HG03442 (cell line): ENCODE measurements around the gene COPG2.

Experiments used
- ATAC-seq: cut with Tn5 transposase; IDR thresholded peaks from one replicate; pipeline ENCODE4 v1.9.1; 2021; ENCODE audit warnings: mild to moderate bottlenecking, moderate library complexity; ENCODE audit not compliant: unreplicated experiment

COPG2 gene

DNA sequence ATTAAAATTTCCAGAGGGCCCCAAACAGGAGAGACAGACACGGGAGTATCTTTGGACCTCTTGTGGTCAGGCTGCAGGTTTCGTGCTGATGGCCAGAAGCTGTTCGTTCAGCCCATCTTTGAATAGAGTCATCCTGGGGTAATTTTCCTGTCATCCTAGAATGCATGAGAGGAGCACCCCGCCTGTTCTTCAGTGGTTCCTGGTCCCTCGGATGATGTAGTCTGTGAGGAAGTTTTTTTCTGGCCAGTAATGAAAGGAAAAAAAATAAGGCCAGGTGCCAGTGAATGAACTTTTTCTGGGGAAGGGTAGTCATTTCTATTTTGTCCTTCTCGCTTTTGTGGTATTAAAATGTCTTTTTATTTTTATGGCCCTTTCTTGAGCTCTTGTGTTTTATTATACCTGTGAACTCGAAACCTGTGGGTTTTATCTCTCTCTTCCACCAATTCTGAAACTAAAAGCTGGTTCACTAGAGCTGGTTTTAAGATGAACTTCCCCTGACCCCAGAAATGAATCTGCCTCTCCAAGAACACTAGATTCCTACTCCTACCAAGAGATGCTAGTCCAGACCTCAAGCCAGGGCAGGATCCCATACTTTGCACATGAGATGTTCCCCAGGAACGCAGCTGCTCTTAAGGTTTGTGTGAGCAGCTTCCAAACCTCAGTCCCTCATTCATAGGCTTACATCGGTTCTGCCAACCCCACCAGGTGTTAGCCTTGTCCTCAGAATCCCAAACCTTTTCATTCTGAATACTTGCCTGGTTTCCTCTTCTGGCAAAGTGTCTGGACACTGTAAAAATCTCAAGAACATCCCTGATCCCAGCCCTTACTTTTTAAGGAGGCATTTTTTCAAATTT lies 192.0 kb downstream of the COPG2 start:
- ATAC-seq = peak; percentile 78

DNA sequence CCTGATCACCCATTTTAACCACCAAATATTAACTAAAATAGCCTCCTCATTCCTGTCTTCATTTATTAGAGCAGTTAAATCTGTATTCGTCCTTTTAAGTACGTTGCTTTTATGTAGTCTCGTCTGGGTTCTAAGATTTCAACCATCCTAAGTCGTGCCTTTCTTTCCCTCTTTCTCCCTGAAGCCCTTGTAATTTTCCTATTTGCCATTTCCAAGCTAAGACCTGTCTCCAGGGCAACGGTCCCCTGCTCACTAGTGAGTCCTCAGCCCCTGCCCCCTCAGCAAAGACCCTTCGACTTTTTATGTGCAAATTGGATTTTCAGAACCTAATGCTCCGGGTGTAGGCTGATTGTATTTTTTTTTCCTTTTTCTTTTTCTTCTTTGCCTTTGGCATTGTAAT lies 192.8 kb downstream of the COPG2 start:
- no peak for ATAC-seq

DNA sequence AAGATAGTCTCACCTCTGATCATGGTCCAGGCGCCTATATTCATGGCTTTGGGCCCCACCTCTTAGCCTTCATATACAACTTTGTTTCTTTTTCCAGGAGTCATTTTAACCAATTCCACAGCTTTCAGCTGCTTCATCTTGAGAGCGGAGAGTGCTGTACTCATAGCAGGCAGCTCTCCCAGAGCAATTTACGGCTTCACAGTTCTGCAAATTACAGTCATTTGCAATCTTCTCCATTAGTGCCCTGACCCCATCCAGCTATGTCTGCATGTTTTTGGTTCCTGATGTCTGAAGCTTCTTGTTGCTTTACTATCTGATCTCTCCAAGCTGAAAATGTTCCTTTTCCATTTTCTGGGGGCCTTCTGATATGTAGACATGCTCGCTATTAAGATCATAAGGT lies 194.7 kb downstream of the COPG2 start:
- no peak for ATAC-seq

DNA sequence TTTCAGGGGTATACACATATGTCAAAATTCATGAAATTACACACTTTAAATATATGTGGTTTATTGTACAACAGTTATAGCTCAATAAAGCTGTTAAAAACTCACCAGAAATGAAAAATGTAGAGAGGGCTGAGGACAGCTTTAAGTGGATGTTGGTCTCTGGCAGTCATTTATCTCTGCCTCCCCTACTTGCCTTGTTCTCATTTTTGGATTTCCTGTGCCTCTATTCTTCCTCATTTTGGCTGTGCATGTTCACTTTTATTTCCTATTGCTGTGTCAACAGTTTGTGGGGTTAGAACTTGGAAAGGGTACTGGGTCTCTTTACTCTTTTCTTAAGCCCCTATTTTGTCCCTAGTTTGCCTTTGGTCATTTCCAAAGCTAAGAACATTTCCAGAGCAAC lies 195.3 kb downstream of the COPG2 start:
- no peak for ATAC-seq

DNA sequence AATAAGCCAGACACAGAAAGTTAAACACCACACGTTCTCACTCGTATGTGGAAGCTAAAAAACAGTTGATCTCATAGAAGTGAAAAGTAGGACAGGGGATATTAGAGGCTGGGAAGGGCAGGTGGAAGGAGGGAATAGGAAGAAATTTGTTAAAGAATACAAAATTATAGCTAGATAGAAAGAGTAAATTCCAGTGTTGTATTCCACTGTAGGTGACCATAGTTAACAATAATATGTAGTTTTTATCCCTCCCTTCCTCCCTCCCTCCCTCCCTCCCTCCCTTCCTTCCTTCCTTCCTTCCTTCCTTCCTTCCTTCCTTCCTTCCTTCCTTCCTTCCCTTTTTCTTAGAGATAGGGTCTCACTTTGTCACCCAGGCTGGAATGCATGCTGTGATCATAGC lies 196.6 kb downstream of the COPG2 start:
- ATAC-seq = no peak

DNA sequence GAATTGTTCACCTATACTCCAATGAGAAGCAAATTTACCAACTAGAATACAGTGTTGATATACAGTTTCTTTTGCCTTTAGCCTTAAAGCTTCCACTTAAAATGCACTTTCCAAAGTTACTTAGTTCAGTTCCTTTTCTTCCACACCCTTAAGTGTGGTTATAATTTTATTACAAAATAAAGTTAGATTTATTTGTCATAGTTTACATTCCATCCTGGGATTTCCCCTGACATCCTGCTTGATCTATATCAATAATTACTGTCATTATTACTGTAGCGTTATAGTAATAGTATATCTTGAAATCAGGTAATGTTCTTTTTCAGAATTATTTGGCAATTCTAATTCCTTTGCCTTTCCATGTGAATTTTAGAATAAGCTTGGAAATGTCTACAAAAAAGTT lies 199.9 kb downstream of the COPG2 start:
- ATAC-seq = no peak

DNA sequence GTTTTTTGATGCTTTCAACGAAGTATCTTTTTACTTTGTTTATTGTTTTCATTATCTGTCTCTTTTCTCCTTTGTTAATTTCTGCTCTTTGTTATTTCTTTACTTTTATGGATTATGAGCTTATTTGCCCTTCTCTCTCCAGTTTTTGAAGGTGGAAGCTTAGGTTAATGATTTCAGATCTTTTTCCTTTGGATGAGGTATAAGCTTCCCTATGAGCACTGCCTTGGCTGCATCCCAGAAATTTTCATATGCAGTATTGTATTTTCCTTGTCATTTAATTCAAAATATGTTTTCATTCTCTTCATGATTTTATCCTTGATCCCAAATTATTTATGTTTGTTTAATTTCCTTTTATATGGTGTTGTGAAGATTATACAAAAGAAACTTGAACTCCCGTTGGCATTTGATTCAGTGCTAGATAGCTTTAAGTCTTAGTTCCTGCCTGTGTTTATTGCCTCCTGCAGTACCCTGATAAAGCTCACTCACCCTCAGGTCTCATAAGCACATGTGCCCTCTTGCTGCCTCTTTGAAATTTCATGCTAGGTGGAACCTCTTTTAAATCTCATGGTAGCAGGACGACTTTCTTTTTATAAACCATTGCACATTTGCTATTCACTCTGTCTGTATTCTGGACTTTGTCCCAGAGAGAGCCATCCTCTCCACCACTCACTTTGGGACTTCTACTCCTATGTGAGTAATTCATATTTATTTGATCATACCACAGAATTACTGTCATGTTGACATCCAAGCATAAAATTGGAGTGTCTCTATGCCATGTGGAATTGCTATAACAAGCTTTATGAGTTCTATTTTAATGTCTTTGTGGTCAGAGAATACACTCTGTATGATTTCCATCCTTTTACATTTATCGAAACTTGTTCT lies 204.8 kb downstream of the COPG2 start:
- no peak for ATAC-seq

DNA sequence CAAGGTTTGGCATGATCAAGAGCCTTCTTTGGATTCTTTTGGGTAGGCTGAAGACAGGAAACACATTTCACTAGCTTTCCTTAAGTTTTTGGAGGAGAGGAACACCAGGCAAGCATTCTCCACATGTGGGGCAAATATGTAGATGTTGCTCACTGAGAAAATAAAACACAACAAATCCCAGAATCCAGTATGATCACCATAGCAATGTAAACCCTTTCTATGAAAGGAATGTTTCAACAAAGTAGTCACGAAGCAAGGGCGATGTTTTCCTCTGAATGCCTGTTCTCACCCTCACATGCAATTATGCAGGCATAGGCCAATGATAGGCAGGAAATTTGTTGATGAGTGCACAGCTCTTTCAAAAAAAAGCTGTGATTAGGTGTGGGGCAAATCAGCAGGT lies 207.3 kb downstream of the COPG2 start:
- no peak for ATAC-seq

DNA sequence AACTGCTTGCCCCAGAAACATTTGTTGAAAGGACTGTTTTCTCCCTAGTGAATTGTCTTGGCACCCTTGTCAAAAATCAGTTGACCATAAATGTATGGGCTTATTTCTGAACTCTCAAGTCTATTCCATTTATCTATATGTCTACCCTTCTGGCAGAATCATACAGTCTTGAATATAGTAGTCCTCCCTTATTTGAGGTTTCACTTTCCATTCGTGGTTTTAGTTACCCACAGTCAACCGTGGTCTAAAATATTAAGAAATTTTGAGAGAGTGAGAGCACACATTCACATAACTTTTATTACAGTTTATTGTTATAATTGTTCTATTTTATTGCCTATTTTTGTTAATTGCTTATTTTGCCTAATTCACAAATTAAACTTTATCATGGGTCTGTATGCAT lies 210.3 kb downstream of the COPG2 start:
- no peak for ATAC-seq
